GM21619 (cell line): ENCODE data around the gene ADGRD1.
"Not testable (repeated sequence)": the region's sequence is repeated elsewhere in the genome, so short reads cannot be mapped to it uniquely, and the experiment has no call there.

Experiments used
- ATAC-seq: cut with Tn5 transposase; IDR thresholded peaks from one replicate; pipeline ENCODE4 v1.9.1; 2021; ENCODE audit not compliant: unreplicated experiment

Gene ADGRD1

DNA sequence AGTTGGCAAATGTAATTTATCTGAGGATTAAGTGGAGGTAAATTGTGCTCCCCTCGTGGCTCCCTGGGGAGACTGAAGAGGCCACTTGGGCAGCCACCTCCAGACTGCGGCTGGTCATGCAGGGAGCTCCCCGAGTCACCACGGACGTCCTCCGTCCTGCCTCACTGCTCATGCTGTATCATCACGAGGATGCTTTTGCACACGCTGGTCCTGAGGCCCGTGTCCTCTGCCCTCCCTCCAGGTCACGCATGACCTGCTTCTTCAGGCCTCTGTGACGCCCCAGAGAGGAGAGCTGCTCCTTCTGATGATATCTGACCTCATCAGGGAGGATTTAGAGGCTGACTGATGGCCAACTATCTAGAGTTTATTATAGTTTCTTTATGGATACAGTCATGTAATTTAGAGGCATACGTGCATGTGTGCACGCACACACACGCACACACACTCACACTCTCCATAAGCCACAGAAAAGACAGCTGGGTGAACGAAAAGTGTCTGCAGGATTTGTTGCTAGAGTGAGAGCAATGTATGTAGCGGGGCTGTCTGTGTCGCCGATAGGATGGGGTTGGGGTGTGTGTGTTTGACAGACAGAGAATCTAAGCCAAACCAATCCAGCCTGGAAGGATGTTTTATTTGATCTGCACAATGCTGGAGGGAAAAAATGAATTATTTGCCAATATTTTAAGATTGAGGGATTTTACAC lies 160.0 kb downstream of the ADGRD1 start:
- ATAC-seq: no peak

GRCh38 chr12:131114271-131114670 lies 160.6 kb downstream of the ADGRD1 start:
- no peak for ATAC-seq

DNA sequence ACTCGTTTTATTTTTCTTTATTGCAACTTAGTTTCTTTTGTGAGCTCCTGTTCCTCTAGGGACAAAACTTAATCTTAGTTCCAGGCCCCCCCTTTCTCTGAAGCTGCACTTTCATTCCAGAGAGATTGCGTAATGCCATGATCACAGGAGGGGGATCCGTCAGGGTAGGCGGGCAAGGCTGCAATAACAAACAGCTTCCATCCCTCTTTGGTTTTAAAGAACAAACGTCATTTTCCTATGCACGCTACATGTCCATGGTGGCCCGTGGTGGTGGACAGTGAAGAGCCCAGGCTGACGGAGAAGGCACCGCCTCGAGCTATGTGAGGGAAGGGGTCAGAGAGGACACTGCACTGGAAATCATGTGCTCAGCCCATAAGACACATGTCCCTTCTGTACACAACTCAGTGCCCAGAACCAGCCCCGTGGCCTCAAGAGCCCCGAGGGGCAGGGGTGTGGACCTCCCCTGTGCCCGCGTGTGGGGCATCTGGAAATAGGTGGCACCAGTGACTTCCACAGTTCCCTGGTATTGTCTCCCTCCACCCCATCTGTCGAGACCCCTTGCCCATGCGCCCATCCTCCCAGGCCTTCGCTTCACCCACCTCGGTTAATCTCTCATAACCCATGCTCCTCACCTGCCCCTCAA lies 161.4 kb downstream of the ADGRD1 start:
- ATAC-seq: no peak

DNA sequence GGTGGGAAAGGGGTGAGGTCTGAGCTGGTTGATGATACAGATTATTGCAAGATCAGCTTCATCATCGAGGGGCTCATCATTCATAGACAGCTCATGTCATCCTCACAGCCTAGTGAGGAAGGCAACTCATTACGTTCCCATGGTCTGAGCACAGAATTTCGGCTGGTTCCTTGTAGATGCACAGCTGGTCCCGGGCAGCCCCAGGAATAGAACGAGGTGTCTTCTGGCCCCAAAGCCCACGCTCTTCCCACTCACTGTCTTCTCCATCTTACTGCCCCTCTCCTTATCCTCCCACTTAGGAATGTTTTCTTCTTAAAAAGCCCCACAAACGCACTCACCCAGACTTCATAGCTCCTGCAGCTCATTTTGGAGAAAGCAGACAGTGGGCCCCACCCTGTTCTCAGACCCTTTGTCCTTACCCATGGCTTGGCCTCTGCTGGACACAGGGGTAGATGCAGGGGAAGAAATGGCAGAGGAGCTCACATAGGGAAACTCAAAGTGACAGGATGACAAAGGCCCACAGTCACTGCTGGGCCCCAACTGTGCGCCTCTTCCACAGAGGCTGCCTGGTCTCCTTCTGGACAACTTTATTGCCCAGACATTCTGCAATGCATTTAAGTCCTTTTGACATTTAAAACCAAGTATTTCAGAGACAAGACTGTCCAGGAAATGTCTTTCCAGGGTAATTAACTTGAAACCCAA lies 162.2 kb downstream of the ADGRD1 start:
- ATAC-seq: no peak

- no peak for ATAC-seq
These were observed 162.9 kb downstream of the ADGRD1 start for GRCh38 chr12:131116468-131117117.

DNA sequence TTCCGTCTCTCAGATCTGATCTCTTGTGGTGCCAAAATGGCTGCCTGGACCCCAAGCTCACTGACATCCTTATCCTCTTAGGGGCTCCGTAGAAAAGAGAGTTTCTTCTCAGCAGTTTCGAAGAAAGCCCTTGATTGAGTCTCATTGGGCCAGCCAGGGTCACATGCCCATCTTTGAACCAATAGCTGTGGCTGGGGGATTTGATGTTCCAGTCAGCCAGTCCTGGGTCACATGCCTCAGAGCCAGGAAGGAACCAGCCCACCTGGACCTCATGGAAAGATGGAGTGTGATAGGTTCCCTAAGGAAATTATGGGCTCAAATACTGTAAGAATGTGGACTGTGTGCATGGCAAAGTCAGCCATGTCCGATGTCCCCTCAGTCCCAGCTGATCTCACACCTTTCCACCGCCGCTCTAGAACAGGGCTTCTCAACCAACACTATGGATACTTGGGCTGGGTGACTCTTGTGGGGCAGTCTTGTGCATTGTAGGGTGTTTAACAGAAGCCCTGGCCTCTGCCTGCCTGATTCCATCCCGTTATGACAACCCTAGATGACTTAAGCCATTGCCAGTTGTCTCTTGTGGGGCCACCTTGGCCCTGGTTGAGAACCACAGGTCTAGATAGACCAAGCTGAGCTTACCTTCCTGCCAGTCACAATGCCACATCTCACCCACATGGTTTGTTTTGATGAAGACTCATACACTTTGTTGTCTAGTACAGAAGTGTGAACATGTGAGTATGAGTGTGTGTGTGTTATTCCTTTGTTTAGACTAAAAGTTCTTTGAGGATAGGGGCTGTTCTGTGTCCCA lies 163.9 kb downstream of the ADGRD1 start:
- no peak for ATAC-seq

GRCh38 chr12:131118371-131118770 lies 164.7 kb downstream of the ADGRD1 start:
- no peak for ATAC-seq

- not testable (repeated sequence) for ATAC-seq
These were observed 165.6 kb downstream of the ADGRD1 start for GRCh38 chr12:131119345-131119744.

GRCh38 chr12:131119936-131120335 lies 166.2 kb downstream of the ADGRD1 start:
- ATAC-seq: no peak

DNA sequence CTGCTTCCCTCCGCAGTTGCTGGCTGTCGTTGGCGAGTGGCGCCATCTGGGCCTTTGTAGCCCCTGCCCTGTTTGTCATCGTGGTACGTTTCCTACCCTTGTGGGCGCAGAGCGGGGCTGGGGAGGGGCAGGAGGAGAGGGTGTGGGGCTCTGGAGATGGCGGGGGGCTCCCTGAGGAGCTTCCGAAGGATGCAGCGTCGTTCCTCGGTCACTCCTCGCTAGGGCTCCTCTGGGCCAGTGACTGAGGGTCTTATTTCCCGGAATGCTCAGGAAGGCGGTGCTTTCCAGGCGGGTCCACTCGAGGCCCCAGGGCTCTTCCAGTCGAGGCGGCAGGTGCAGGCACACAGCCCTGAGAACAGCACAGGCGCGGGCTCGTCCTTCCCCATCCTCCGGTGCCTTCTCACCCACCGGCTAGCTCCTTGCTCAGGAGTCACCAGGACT lies 167.1 kb downstream of the ADGRD1 start:
- ATAC-seq: no peak

- no peak for ATAC-seq
These were observed 168.1 kb downstream of the ADGRD1 start for GRCh38 chr12:131121705-131122405.

- no peak for ATAC-seq
These were observed 168.9 kb downstream of the ADGRD1 start for GRCh38 chr12:131122631-131123030.

- ATAC-seq: no peak
These were observed 170.1 kb downstream of the ADGRD1 start for GRCh38 chr12:131123817-131124216.

GRCh38 chr12:131124487-131125280 lies 171.0 kb downstream of the ADGRD1 start:
- ATAC-seq: no peak

GRCh38 chr12:131126662-131127173 lies 173.0 kb downstream of the ADGRD1 start:
- no peak for ATAC-seq

DNA sequence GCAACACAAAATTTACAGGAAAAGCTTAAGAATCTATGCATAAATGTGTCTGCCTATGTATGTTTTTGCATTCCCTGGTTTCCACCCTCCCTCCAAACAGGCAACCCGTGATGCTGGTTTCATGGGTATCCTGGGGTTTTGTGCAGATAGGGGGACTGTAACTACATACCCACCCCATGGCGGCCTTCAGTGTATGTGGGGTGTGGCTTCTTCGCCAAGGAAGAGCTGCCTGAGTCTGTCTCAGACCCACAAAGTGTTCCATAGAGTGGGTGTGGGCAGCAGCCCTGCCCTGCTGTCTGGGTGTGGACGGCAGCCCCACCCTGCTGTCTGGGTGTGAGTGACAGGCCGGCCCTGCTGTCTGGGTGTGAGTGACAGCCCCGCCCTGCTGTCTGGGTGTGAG lies 174.8 kb downstream of the ADGRD1 start:
- ATAC-seq: no peak

- not testable (repeated sequence) for ATAC-seq
These were observed 175.4 kb downstream of the ADGRD1 start for GRCh38 chr12:131128966-131129619.

- no peak for ATAC-seq
These were observed 176.1 kb downstream of the ADGRD1 start for GRCh38 chr12:131129839-131130238.
